ENCODE data around the gene MBNL1.

DNA sequence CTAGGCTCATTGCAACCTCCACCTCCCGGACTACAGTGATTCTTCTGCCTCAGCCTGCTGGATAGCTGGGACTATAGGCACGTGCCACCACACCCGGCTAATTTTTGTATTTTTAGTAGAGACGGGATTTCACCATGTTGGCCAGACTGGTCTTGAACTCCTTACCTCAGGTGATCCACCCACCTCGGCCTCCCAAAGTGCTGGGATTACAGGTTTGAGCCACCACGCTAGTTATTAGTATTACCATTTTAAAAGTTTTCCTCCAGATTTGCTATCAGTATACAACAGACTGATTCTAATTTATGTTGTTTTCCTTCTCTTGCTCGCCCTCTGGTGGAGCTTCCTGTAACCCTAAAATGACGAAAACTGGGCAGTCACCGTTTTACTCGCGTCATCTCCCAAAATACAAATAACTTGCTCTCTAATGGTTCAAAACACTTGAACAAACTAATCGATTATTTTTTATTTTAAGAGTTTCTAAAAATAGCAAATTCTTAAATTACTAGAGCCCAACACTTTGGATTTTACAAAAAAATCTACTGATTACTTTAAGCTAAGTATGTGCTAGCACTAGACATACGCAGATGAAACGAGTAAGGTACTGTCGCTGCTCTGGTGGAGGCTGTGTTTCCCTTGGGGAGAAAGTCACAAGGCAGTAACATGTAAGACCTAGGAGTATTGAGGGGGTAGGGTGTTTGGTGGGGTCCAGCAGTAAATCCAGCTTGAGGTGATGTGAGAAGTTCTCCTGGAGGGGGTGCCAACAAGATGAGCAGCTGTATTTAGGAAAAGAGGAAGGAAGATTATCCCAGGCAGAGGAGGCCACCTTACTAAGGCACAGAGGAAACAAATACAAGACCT lies 203.3 kb downstream of the MBNL1 start:
- TF ChIP-seq POLR2AphosphoS5 (IDR thresholded peaks at IDR 0.05; ENCODE audit: low read depth, low read length) (no peak), TCF7L2 (IDR thresholded peaks at IDR 0.05; ENCODE audit: low read depth, low read length) (no peak), SIN3A (IDR thresholded peaks at IDR 0.05; ENCODE audit: borderline replicate concordance, insufficient read depth, low read depth, low read length) (no peak)
- TF ChIP-seq, protein P1, sequence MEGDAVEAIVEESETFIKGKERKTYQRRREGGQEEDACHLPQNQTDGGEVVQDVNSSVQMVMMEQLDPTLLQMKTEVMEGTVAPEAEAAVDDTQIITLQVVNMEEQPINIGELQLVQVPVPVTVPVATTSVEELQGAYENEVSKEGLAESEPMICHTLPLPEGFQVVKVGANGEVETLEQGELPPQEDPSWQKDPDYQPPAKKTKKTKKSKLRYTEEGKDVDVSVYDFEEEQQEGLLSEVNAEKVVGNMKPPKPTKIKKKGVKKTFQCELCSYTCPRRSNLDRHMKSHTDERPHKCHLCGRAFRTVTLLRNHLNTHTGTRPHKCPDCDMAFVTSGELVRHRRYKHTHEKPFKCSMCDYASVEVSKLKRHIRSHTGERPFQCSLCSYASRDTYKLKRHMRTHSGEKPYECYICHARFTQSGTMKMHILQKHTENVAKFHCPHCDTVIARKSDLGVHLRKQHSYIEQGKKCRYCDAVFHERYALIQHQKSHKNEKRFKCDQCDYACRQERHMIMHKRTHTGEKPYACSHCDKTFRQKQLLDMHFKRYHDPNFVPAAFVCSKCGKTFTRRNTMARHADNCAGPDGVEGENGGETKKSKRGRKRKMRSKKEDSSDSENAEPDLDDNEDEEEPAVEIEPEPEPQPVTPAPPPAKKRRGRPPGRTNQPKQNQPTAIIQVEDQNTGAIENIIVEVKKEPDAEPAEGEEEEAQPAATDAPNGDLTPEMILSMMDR (IDR thresholded peaks at IDR 0.05) = peak; percentile 86
- TF ChIP-seq, protein P2, sequence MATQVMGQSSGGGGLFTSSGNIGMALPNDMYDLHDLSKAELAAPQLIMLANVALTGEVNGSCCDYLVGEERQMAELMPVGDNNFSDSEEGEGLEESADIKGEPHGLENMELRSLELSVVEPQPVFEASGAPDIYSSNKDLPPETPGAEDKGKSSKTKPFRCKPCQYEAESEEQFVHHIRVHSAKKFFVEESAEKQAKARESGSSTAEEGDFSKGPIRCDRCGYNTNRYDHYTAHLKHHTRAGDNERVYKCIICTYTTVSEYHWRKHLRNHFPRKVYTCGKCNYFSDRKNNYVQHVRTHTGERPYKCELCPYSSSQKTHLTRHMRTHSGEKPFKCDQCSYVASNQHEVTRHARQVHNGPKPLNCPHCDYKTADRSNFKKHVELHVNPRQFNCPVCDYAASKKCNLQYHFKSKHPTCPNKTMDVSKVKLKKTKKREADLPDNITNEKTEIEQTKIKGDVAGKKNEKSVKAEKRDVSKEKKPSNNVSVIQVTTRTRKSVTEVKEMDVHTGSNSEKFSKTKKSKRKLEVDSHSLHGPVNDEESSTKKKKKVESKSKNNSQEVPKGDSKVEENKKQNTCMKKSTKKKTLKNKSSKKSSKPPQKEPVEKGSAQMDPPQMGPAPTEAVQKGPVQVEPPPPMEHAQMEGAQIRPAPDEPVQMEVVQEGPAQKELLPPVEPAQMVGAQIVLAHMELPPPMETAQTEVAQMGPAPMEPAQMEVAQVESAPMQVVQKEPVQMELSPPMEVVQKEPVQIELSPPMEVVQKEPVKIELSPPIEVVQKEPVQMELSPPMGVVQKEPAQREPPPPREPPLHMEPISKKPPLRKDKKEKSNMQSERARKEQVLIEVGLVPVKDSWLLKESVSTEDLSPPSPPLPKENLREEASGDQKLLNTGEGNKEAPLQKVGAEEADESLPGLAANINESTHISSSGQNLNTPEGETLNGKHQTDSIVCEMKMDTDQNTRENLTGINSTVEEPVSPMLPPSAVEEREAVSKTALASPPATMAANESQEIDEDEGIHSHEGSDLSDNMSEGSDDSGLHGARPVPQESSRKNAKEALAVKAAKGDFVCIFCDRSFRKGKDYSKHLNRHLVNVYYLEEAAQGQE (IDR thresholded peaks at IDR 0.05; ENCODE audit: insufficient read depth in 1 of 2, low read depth in 2 of 2, low read length in 1 of 2) = no peak

Measured in Panc1 (cell line).